ENCODE results near the gene A1BG. TPM values are rescaled to one million over a fixed set of nuclear protein-coding genes. Genes with fewer than 3 reads are reported as not detected.

A1BG gene
- total and polyA plus RNA-seq, 2 of the 13 experiments (the other 11 are each of a cell fraction or from before 2014, with no cell fraction given): 14.7 to 41.4 TPM

GRCh38 chr19:58400916-58401839 lies 47.9 kb upstream of the A1BG start (continued):
- TF ChIP-seq ZNF430 (CRISPR knock-in tag; IDR thresholded peaks at IDR 0.05): 0 out of 2 replicates have a peak, but pooled peaks have one; percentile 38
- TF ChIP-seq ADNP (CRISPR knock-in tag; IDR thresholded peaks at IDR 0.05): no peak
- TF ChIP-seq ZNF781 (CRISPR knock-in tag; IDR thresholded peaks at IDR 0.05; ENCODE audit: borderline replicate concordance, not compliant biosample characterization): no peak
- peak; percentile 40; the same call in 1 of the 2 replicates for TF ChIP-seq ZFY (CRISPR knock-in tag; IDR thresholded peaks at IDR 0.05)
- no peak for TF ChIP-seq FOXK2 (IDR thresholded peaks at IDR 0.05)
- TF ChIP-seq NAIF1 (CRISPR knock-in tag; IDR thresholded peaks at IDR 0.05; ENCODE audit: borderline replicate concordance): peak; percentile 96
- 0 out of 2 replicates have a peak, but pooled peaks have one; percentile 18 for TF ChIP-seq ZNF276 (CRISPR knock-in tag; IDR thresholded peaks at IDR 0.05; ENCODE audit: low read depth)
- TF ChIP-seq MZF1 (CRISPR knock-in tag; IDR thresholded peaks at IDR 0.05; ENCODE audit: borderline replicate concordance): no peak
- TF ChIP-seq ZNF790 (CRISPR knock-in tag; IDR thresholded peaks at IDR 0.05; ENCODE audit: borderline replicate concordance): peak; percentile 58; the same call in 1 of the 2 replicates
- no peak for TF ChIP-seq HMG20B (CRISPR knock-in tag; conservative IDR thresholded peaks at IDR 0.05)
- peak; percentile 35 for TF ChIP-seq ZNF883 (CRISPR knock-in tag; IDR thresholded peaks at IDR 0.05; ENCODE audit: not compliant biosample characterization)
- peak; percentile 5; the same call in 1 of the 2 replicates for TF ChIP-seq CENPT (CRISPR knock-in tag; IDR thresholded peaks at IDR 0.05; ENCODE audit: low read depth)
- no peak for TF ChIP-seq ZNF234 (CRISPR knock-in tag; conservative IDR thresholded peaks at IDR 0.05)
- peak; percentile 22; the same call in 1 of the 2 replicates for TF ChIP-seq ZFP36L1 (CRISPR knock-in tag; IDR thresholded peaks at IDR 0.05)
- peak; percentile 8; the same call in 1 of the 2 replicates for TF ChIP-seq MLX (CRISPR knock-in tag; IDR thresholded peaks at IDR 0.05)
- TF ChIP-seq ZNF782 (CRISPR knock-in tag; IDR thresholded peaks at IDR 0.05; ENCODE audit: borderline replicate concordance): no peak
- TF ChIP-seq DBP (CRISPR knock-in tag; IDR thresholded peaks at IDR 0.05; ENCODE audit: not compliant biosample characterization): no peak
- TF ChIP-seq ZNF775 (CRISPR knock-in tag; IDR thresholded peaks at IDR 0.05; ENCODE audit: borderline replicate concordance): no peak
- TF ChIP-seq ZFX (CRISPR knock-in tag; IDR thresholded peaks at IDR 0.05; ENCODE audit: low read depth): peak; percentile 50
- TF ChIP-seq TSC22D2 (CRISPR knock-in tag; IDR thresholded peaks at IDR 0.05; ENCODE audit: borderline replicate concordance): no peak; the same call in 1 of the 2 replicates
- TF ChIP-seq BRCA1 (CRISPR knock-in tag; IDR thresholded peaks at IDR 0.05): no peak
- no peak for TF ChIP-seq ARID3A (IDR thresholded peaks at IDR 0.05; ENCODE audit: low read depth, low read length)
- TF ChIP-seq ZNF607 (CRISPR knock-in tag; IDR thresholded peaks at IDR 0.05; ENCODE audit: borderline replicate concordance): 0 out of 2 replicates have a peak, but pooled peaks have one; percentile 35
